Renal pelvis (tissue), 12 donors: Measurements from ENCODE around the gene HSDL2. TPM values are rescaled to one million over a fixed set of nuclear protein-coding genes. Genes with fewer than 3 reads are reported as not detected.

Source experiments
- DNase-seq: peaks from one replicate; pipeline ENCODE4 v3.0.0-alpha.2; 2013
- long read RNA-seq, 16 experiments: transcript quantifications; one replicate each; lab custom pipeline, GENCODE V29; 2026
- polyA plus RNA-seq, 3 donors: library from polyadenylated mRNA; unstranded; fragments of 120-200 nt; gene quantifications; one replicate each; pipeline ENCODE4 v1.2.1, GENCODE V29; 2013; ENCODE audit not compliant: insufficient read length in 3 of 3

HSDL2 gene
- 100 to 1,000 TPM in 2 of 3 donors, 10 to 100 TPM in 1; 96.8 to 115 (median 107) TPM for polyA plus RNA-seq
- long read RNA-seq, donor 1, transcript HSDL2-202 (11 exons, 3,350 nt), result major isoform, 21 of 40 reads
- long read RNA-seq, donor 1, partial matches to known transcripts, result 19 of 40 reads
- long read RNA-seq, donor 1, other reads (novel, unspliced or antisense), result 0 of 40 reads
- long read RNA-seq, donor 2, transcript HSDL2-202 (11 exons, 3,350 nt), result major isoform, 24 of 73 reads
- long read RNA-seq, donor 2, partial matches to known transcripts, result 48 of 73 reads
- long read RNA-seq, donor 2, other reads (novel, unspliced or antisense), result 0 of 73 reads
- long read RNA-seq, donor 3, transcript HSDL2-202 (11 exons, 3,350 nt), result major isoform, 14 of 25 reads
- long read RNA-seq, donor 3, partial matches to known transcripts, result 11 of 25 reads
- long read RNA-seq, donor 3, other reads (novel, unspliced or antisense), result 0 of 25 reads
- long read RNA-seq, donor 4, transcript HSDL2-202 (11 exons, 3,350 nt), result major isoform, 13 of 34 reads
- long read RNA-seq, donor 4, partial matches to known transcripts, result 20 of 34 reads
- long read RNA-seq, donor 4, other reads (novel, unspliced or antisense), result 0 of 34 reads
- long read RNA-seq, donor 5, transcript HSDL2-202 (11 exons, 3,350 nt), result major isoform, 13 of 21 reads
- long read RNA-seq, donor 5, partial matches to known transcripts, result 8 of 21 reads
- long read RNA-seq, donor 5, other reads (novel, unspliced or antisense), result 0 of 21 reads
- long read RNA-seq, donor 6, transcript HSDL2-202 (11 exons, 3,350 nt), result major isoform, 17 of 62 reads
- long read RNA-seq, donor 6, partial matches to known transcripts, result 45 of 62 reads
- long read RNA-seq, donor 6, other reads (novel, unspliced or antisense), result 0 of 62 reads
- long read RNA-seq, donor 7, transcript HSDL2-202 (11 exons, 3,350 nt), result major isoform, 20 of 69 reads
- long read RNA-seq, donor 7, partial matches to known transcripts, result 48 of 69 reads
- long read RNA-seq, donor 7, other reads (novel, unspliced or antisense), result 0 of 69 reads
- long read RNA-seq, donor 8, transcript HSDL2-202 (11 exons, 3,350 nt), result major isoform, 5 of 6 reads
- long read RNA-seq, donor 8, partial matches to known transcripts, result 0 of 6 reads
- long read RNA-seq, donor 8, other reads (novel, unspliced or antisense), result 0 of 6 reads
- long read RNA-seq, donor 9, transcript HSDL2-202 (11 exons, 3,350 nt), result major isoform, 16 of 39 reads
- long read RNA-seq, donor 9, partial matches to known transcripts, result 23 of 39 reads
- long read RNA-seq, donor 9, other reads (novel, unspliced or antisense), result 0 of 39 reads
- long read RNA-seq, donor 10, transcript HSDL2-202 (11 exons, 3,350 nt), result major isoform, 21 of 47 reads
- long read RNA-seq, donor 10, partial matches to known transcripts, result 26 of 47 reads
- long read RNA-seq, donor 10, other reads (novel, unspliced or antisense), result 0 of 47 reads
- long read RNA-seq, donor 11, transcript HSDL2-202 (11 exons, 3,350 nt), result major isoform, 18 of 31 reads
- long read RNA-seq, donor 11, partial matches to known transcripts, result 13 of 31 reads
- long read RNA-seq, donor 11, other reads (novel, unspliced or antisense), result 0 of 31 reads
- long read RNA-seq, donor 12, transcript HSDL2-202 (11 exons, 3,350 nt), result major isoform, 22 of 63 reads
- long read RNA-seq, donor 12, partial matches to known transcripts, result 40 of 63 reads
- long read RNA-seq, donor 12, other reads (novel, unspliced or antisense), result 0 of 63 reads
- long read RNA-seq, donor 13, partial matches to known transcripts, result 9 of 12 reads
- long read RNA-seq, donor 13, other reads (novel, unspliced or antisense), result 0 of 12 reads
- long read RNA-seq, donor 14, result 0 reads
- long read RNA-seq, donor 15, transcript HSDL2-202 (11 exons, 3,350 nt), result major isoform, 13 of 51 reads
- long read RNA-seq, donor 15, partial matches to known transcripts, result 36 of 51 reads
- long read RNA-seq, donor 15, other reads (novel, unspliced or antisense), result 0 of 51 reads
- long read RNA-seq, donor 16, transcript HSDL2-202 (11 exons, 3,350 nt), result major isoform, 26 of 103 reads
- long read RNA-seq, donor 16, partial matches to known transcripts, result 75 of 103 reads
- long read RNA-seq, donor 16, other reads (novel, unspliced or antisense), result 0 of 103 reads

- DNase-seq, result no peak
Measured at GRCh38 chr9:112380102-112380824, at the start of gene HSDL2. Gene HSDL2 (plus strand): TSS chr9:112380108. CDS start chr9:112380164, 56 bp downstream.

GRCh38 chr9:112331674-112331952 is 48.3 kb upstream of the HSDL2 start:
- no peak for DNase-seq

- DNase-seq, result no peak
Measured at GRCh38 chr9:112332214-112332613, 47.7 kb upstream of the HSDL2 start.

- DNase-seq, result no peak
Measured at GRCh38 chr9:112332674-112332976, 47.3 kb upstream of the HSDL2 start.

- peak; percentile 69 for DNase-seq
Measured at GRCh38 chr9:112332977-112333638, 46.8 kb upstream of the HSDL2 start, which contains the start of gene PTBP3. Gene PTBP3 (minus strand): TSS chr9:112333619. CDS start chr9:112297865, 35,754 bp downstream.

- DNase-seq, result peak; percentile 95
Measured at GRCh38 chr9:112333639-112334431, 46.1 kb upstream of the HSDL2 start.

- no peak for DNase-seq
Measured at GRCh38 chr9:112334432-112334841, 45.5 kb upstream of the HSDL2 start.

- no peak for DNase-seq
Measured at GRCh38 chr9:112337547-112337946, 42.4 kb upstream of the HSDL2 start.

- DNase-seq, result no peak
Measured at GRCh38 chr9:112338561-112338960, 41.3 kb upstream of the HSDL2 start.

- no peak for DNase-seq
Measured at GRCh38 chr9:112339886-112340285, 40.0 kb upstream of the HSDL2 start.

GRCh38 chr9:112341730-112342129 is 38.2 kb upstream of the HSDL2 start:
- no peak for DNase-seq

- DNase-seq, result peak; percentile 48
Measured at GRCh38 chr9:112348257-112349007, 31.5 kb upstream of the HSDL2 start.

GRCh38 chr9:112349008-112349333 is 30.9 kb upstream of the HSDL2 start:
- DNase-seq, result no peak

- DNase-seq, result no peak
Measured at GRCh38 chr9:112351184-112351583, 28.7 kb upstream of the HSDL2 start.

- no peak for DNase-seq
Measured at GRCh38 chr9:112352209-112352608, 27.7 kb upstream of the HSDL2 start.

GRCh38 chr9:112354081-112354743 is 25.7 kb upstream of the HSDL2 start:
- no peak for DNase-seq

- no peak for DNase-seq
Measured at GRCh38 chr9:112355427-112355897, 24.4 kb upstream of the HSDL2 start.
